A549 (cell line): Measurements from ENCODE around the gene USP11. TPM values are rescaled to one million over a fixed set of nuclear protein-coding genes. Genes with fewer than 3 reads are reported as not detected.
A peak's percentile ranks its signal among the peaks of the same experiment; 100 is the strongest.

ENCODE experiments used
- ATAC-seq, 2 experiments: fragments of 200-7000 bp in 1 of 2; fragments of >200 bp in 1 of 2; cut with Nextera tagmentation in 1 of 2; cut with Tn5 transposase in 1 of 2; 3 replicates each; pipeline versions ENCODE4 v1.8.0 to v1.9.1; 2018 to 2020; ENCODE audit warnings: mild to moderate bottlenecking in 1 of 2, moderate library complexity in 1 of 2
- CTCF ChIA-PET: fragments of 300-600 bp; sonication (Branson Sonifier 250); formaldehyde crosslinking; extraction: SDS; loops from one replicate; lab custom pipeline; 2021; ENCODE audit warnings: antibody characterized with exemption, inconsistent platforms; lab: Yijun Ruan, JAX
- POLR2A ChIA-PET: fragments of 350-600 bp; formaldehyde crosslinking; extraction: SDS; loops from one replicate; lab custom pipeline; 2021; ENCODE audit warnings: antibody characterized with exemption, inconsistent platforms; lab: Yijun Ruan, JAX
- DNase-seq, 2 experiments: peaks; one replicate each; pipeline versions ENCODE4 v3.0.0 to v3.0.0-alpha.2; 2011 to 2016; ENCODE audit warnings: low read depth in 1 of 2, low spot score in 1 of 2
- FAIRE-seq: peaks from 2 replicates; lab custom pipeline; 2011; peaks lifted over from hg19 to GRCh38; lab: Jason Lieb, UNC
- H3K27ac ChIP-seq, 2 experiments: fragments of >200 bp; sonication (Bioruptor Twin); formaldehyde crosslinking; 3 replicates each; pipeline ENCODE4 v1.5.1; 2016 to 2017
- H3K4me1 ChIP-seq: fragments of >200 bp; sonication (Bioruptor Twin); formaldehyde crosslinking; 3 replicates; pipeline ENCODE4 v1.6.1; 2016
- H3K4me2 ChIP-seq: fragments of >200 bp; sonication (Bioruptor Twin); formaldehyde crosslinking; 3 replicates; pipeline ENCODE4 v1.6.1; 2016
- H3K4me3 ChIP-seq: fragments of >200 bp; sonication (Bioruptor Twin); formaldehyde crosslinking; 3 replicates; pipeline ENCODE4 v1.5.1; 2016
- H3K9me3 ChIP-seq: fragments of >200 bp; sonication (Bioruptor Twin); formaldehyde crosslinking; 3 replicates; pipeline ENCODE4 v1.6.1; 2016
- ATOH8 ChIP-seq: fragments of 250-450 bp; sonication (Bioruptor Pico); IDR thresholded peaks from 2 replicates; pipeline ENCODE4 v1.5.0; 2020; ENCODE audit warnings: low read depth, mild to moderate bottlenecking, moderate library complexity
- BHLHE40 ChIP-seq: IDR thresholded peaks from 2 replicates; pipeline ENCODE4 v1.6.1; 2012; ENCODE audit warnings: low read depth, low read length, inconsistent platforms
- CBX8 ChIP-seq: fragments of 200-600 bp; sonication (generic); IDR thresholded peaks from 2 replicates; pipeline ENCODE4 v1.6.1; 2016
- CTCF ChIP-seq: fragments of >200 bp; sonication (Bioruptor Twin); formaldehyde crosslinking; IDR thresholded peaks from 3 replicates; pipeline ENCODE4 v1.5.1; 2016
- EHF ChIP-seq: fragments of 250-450 bp; sonication (Bioruptor Pico); IDR thresholded peaks from 2 replicates; pipeline ENCODE4 v1.5.0; 2020; ENCODE audit warnings: mild to moderate bottlenecking
- ELK1 ChIP-seq: fragments of 150-350 bp; IDR thresholded peaks from 2 replicates; pipeline ENCODE4 v1.6.1; 2014; ENCODE audit warnings: low read depth, mild to moderate bottlenecking, low read length
- FOSL2 ChIP-seq, 2 experiments: fragments of 450-650 bp in 1 of 2; fragments of >200 bp in 1 of 2; sonication (Bioruptor Twin) in 1 of 2; formaldehyde crosslinking; IDR thresholded peaks; 2 replicates each; pipeline versions ENCODE4 v1.5.0 to v1.6.1; 2016 to 2020; ENCODE audit warnings: mild to moderate bottlenecking in 1 of 2, moderate library complexity in 1 of 2
- GATA3 ChIP-seq: IDR thresholded peaks from 2 replicates; pipeline ENCODE4 v1.6.1; 2012; ENCODE audit warnings: borderline replicate concordance
- HES2 ChIP-seq: fragments of >200 bp; sonication (Bioruptor Twin); formaldehyde crosslinking; IDR thresholded peaks from 2 replicates; pipeline ENCODE4 v1.6.1; 2016
- HMGXB4 ChIP-seq: fragments of 250-450 bp; sonication (Bioruptor Pico); IDR thresholded peaks from 2 replicates; pipeline ENCODE4 v1.5.0; 2021; ENCODE audit warnings: mild to moderate bottlenecking, moderate library complexity, borderline replicate concordance
- HOXB13 ChIP-seq: fragments of 250-450 bp; sonication (Bioruptor Pico); IDR thresholded peaks from 2 replicates; pipeline ENCODE4 v1.5.0; 2020; ENCODE audit warnings: low read depth, mild to moderate bottlenecking, moderate library complexity
- JUN ChIP-seq, 2 experiments: fragments of >200 bp; sonication (Bioruptor Twin); formaldehyde crosslinking; IDR thresholded peaks; 2 replicates in 1 of 2; 3 replicates in 1 of 2; pipeline ENCODE4 v1.6.1; 2016 to 2017
- JUNB ChIP-seq: fragments of >200 bp; sonication (Bioruptor Twin); formaldehyde crosslinking; IDR thresholded peaks from 2 replicates; pipeline ENCODE4 v1.6.1; 2016
- KDM5A ChIP-seq: fragments of 200-600 bp; sonication (generic); IDR thresholded peaks from 2 replicates; pipeline ENCODE4 v1.6.1; 2016; ENCODE audit warnings: antibody characterized with exemption, mild to moderate bottlenecking
- MAZ ChIP-seq: fragments of 150-350 bp; IDR thresholded peaks from 2 replicates; pipeline ENCODE4 v1.6.1; 2014; ENCODE audit warnings: antibody characterized with exemption, low read depth, low read length, borderline replicate concordance
- MYC ChIP-seq: IDR thresholded peaks from 2 replicates; pipeline ENCODE4 v1.6.1; 2012; ENCODE audit warnings: mild to moderate bottlenecking, inconsistent platforms, low read length, improper control_type of control experiment, borderline replicate concordance
- NR3C1 ChIP-seq: fragments of >200 bp; sonication (Bioruptor Twin); formaldehyde crosslinking; IDR thresholded peaks from 3 replicates; pipeline ENCODE4 v1.6.1; 2017
- PHF8 ChIP-seq: fragments of 200-600 bp; sonication (generic); IDR thresholded peaks from 2 replicates; pipeline ENCODE4 v1.6.1; 2016; ENCODE audit warnings: low read depth, mild to moderate bottlenecking, antibody characterized with exemption, moderate library complexity, borderline replicate concordance
- POLR2A ChIP-seq: IDR thresholded peaks from 2 replicates; pipeline ENCODE4 v1.6.1; 2012; ENCODE audit warnings: mild to moderate bottlenecking, low read length
- RARB ChIP-seq: fragments of 250-450 bp; sonication (Bioruptor Pico); IDR thresholded peaks from 2 replicates; pipeline ENCODE4 v1.8.0; 2021; ENCODE audit warnings: mild to moderate bottlenecking, moderate library complexity
- RCOR1 ChIP-seq: fragments of 150-350 bp; IDR thresholded peaks from 2 replicates; pipeline ENCODE4 v1.6.1; 2014; ENCODE audit warnings: antibody characterized with exemption, low read length, low read depth
- REST ChIP-seq: fragments of 200-600 bp; sonication (generic); IDR thresholded peaks from 2 replicates; pipeline ENCODE4 v1.6.1; 2016; ENCODE audit warnings: antibody characterized with exemption, mild to moderate bottlenecking, moderate library complexity
- RFX5 ChIP-seq: fragments of 450-650 bp; IDR thresholded peaks from 2 replicates; pipeline ENCODE4 v1.7.1; 2014; ENCODE audit warnings: antibody characterized with exemption, mild to moderate bottlenecking, moderate library complexity
- SMC3 ChIP-seq: fragments of >200 bp; sonication (Bioruptor Twin); formaldehyde crosslinking; IDR thresholded peaks from 3 replicates; pipeline ENCODE4 v1.6.1; 2018; ENCODE audit warnings: inconsistent platforms
- USF2 ChIP-seq: fragments of 450-650 bp; IDR thresholded peaks from 2 replicates; pipeline ENCODE4 v1.6.1; 2014; ENCODE audit warnings: antibody characterized with exemption
- ZNF302 ChIP-seq: fragments of 250-450 bp; sonication (Bioruptor Pico); IDR thresholded peaks from 2 replicates; pipeline ENCODE4 v1.9.0; 2021; ENCODE audit warnings: inconsistent platforms, mild to moderate bottlenecking, moderate library complexity
- ZSCAN20 ChIP-seq: fragments of 250-450 bp; sonication (Bioruptor Pico); IDR thresholded peaks from 2 replicates; pipeline ENCODE4 v1.8.0; 2022; ENCODE audit warnings: mild to moderate bottlenecking, moderate library complexity
- WGBS: methylation state at CpG from one replicate; pipeline ENCODE4 v1.1.6; 2017; ENCODE audit errors: missing lambda C conversion rate; 5-methylcytosine and 5-hydroxymethylcytosine counted together
- polyA plus RNA-seq, 4 experiments: library from polyadenylated mRNA; depleted of rRNA in 3 of 4; stranded (reverse); fragments of >200 nt; fragmentation: RNase III in 1 of 4; extraction: RNeasy Plus Mini Kit Qiagen cat#74134 plus additional on column Dnase treatment in 1 of 4; gene quantifications; 2 replicates in 3 of 4; 3 replicates in 1 of 4; pipeline ENCODE4 v1.2.3, GENCODE V29; 2011 to 2017

USP11 gene
- polyA plus RNA-seq, 2 of the 4 experiments (the other 2 are of a cell fraction): 35.6 to 50.0 TPM

GRCh38 chrX:47191806-47192401 is 40.9 kb upstream of the USP11 start:
- no peak for ATAC-seq
- FAIRE-seq: no peak
- ChIA-PET CTCF (interaction anchor here (0.6 to 3.0 kb wide), 6 partner anchors 8 to 452 kb away, joined by 3 to 16 read pairs (median 8); no protein-coding TSS in a partner anchor), POLR2A (no interaction called here)
- Histone ChIP-seq H3K9me3 (no peaks in the 10 kb centered on the region), H3K4me2 (peak overlapping the region; percentile 86), H3K4me3 (peak overlapping the region; percentile 84), H3K27ac (peak overlapping the region in 1 of 2 experiments; percentile 89; a peak in 3 of 6 replicates), H3K4me1 (peaks cover 25% of the 10 kb centered on the region)
- no peak for DNase-seq
- TF ChIP-seq HMGXB4 (CRISPR knock-in tag): no peak
- no peak for TF ChIP-seq EHF
- no peak for TF ChIP-seq REST
- TF ChIP-seq POLR2A: no peak
- no peak for TF ChIP-seq MYC
- no peak for TF ChIP-seq ZNF302 (CRISPR knock-in tag)
- TF ChIP-seq MAZ: no peak
- no peak for TF ChIP-seq NR3C1
- TF ChIP-seq CBX8: no peak
- TF ChIP-seq ZSCAN20 (CRISPR knock-in tag): no peak
- TF ChIP-seq SMC3: no peak
- no peak for TF ChIP-seq RARB
- TF ChIP-seq HES2: no peak
- TF ChIP-seq GATA3: no peak
- TF ChIP-seq RCOR1: no peak
- TF ChIP-seq JUNB: no peak
- no peak for TF ChIP-seq JUN (IDR thresholded peaks at IDR 0.05)
- no peak for TF ChIP-seq BHLHE40
- no peak for TF ChIP-seq ATOH8 (CRISPR knock-in tag)
- 85% methylated on average over 16 of the region's 16 CpGs for WGBS

- peak within 1 kb of the TSS; percentile 97 for H3K4me2 ChIP-seq
- H3K4me3 ChIP-seq: peak within 1 kb of the TSS; percentile 93
- CTCF ChIA-PET: interaction anchor here (0.7 to 7.7 kb wide), 8 partner anchors 9 to 332 kb away, joined by 3 to 52 read pairs (median 4); no protein-coding TSS in a partner anchor
- FAIRE-seq (peak; percentile 92), DNase-seq (peak; percentile 88 to 96), ATAC-seq (peak; percentile 70 to 84)
- POLR2A ChIA-PET: no interaction called here
- no peaks in the 10 kb centered on the region for H3K9me3 ChIP-seq
- H3K4me1 ChIP-seq: peaks cover 42% of the 10 kb centered on the region
- H3K27ac ChIP-seq: peak within 1 kb of the TSS; percentile 99
- WGBS: under 1% methylated on average over 12 of the region's 50 CpGs
- TF ChIP-seq RFX5: no peak
- TF ChIP-seq FOSL2 (IDR thresholded peaks at IDR 0.05): no peak
- TF ChIP-seq FOSL2 (CRISPR knock-in tag; IDR thresholded peaks at IDR 0.05): peak; percentile 82
- no peak for TF ChIP-seq ELK1
- no peak for TF ChIP-seq HOXB13
- peak; percentile 78 for TF ChIP-seq CTCF
- no peak for TF ChIP-seq USF2
- no peak for TF ChIP-seq KDM5A
- TF ChIP-seq PHF8: peak; percentile 62
Measured at GRCh38 chrX:47193475-47194193, 39.2 kb upstream of the USP11 start, which contains the start of gene UBA1. UBA1 (plus strand) TSS chrX:47193829; CDS start chrX:47198803, 4,974 bp downstream.
